GM23338 (cell line): ENCODE measurements around the gene PARD3. TPM values are rescaled to one million over a fixed set of nuclear protein-coding genes. Genes with fewer than 3 reads are reported as not detected.

Experiments
- ATAC-seq: fragments of 200-7000 bp; cut with Tn5 transposase; 3 replicates; pipeline ENCODE4 v1.9.1; 2020
- DNase-seq: peaks from one replicate; pipeline ENCODE4 v3.0.0-alpha.2; 2015; ENCODE audit warnings: low spot score
- H2AFZ ChIP-seq: fragments of 200-600 bp; sonication (generic); 2 replicates; pipeline ENCODE4 v1.8.0; 2016; ENCODE audit warnings: antibody characterized with exemption, mild to moderate bottlenecking, moderate library complexity
- H3F3A ChIP-seq: fragments of 200-600 bp; sonication (generic); replicated peaks from 2 replicates; pipeline ENCODE4 v1.8.0; 2017; ENCODE audit warnings: antibody characterized with exemption, mixed run types, low read depth
- H3K27ac ChIP-seq: fragments of 200-600 bp; sonication (generic); 2 replicates; pipeline ENCODE4 v1.6.1; 2016; ENCODE audit warnings: low read depth
- H3K27me3 ChIP-seq: fragments of 200-600 bp; sonication (generic); 2 replicates; pipeline ENCODE4 v1.8.0; 2016; ENCODE audit warnings: mild to moderate bottlenecking, mixed run types, moderate library complexity; ENCODE audit not compliant: insufficient read depth
- H3K36me3 ChIP-seq: fragments of 200-600 bp; sonication (generic); 2 replicates; pipeline ENCODE4 v1.8.0; 2016; ENCODE audit warnings: mild to moderate bottlenecking; ENCODE audit not compliant: insufficient read depth
- H3K4me1 ChIP-seq: fragments of 200-600 bp; sonication (generic); 2 replicates; pipeline ENCODE4 v1.8.0; 2016; ENCODE audit warnings: mild to moderate bottlenecking, moderate library complexity; ENCODE audit not compliant: insufficient read depth
- H3K4me2 ChIP-seq: fragments of 200-600 bp; sonication (generic); 2 replicates; pipeline ENCODE4 v1.7.1; 2017; ENCODE audit warnings: mixed run types
- H3K4me3 ChIP-seq: fragments of 200-600 bp; sonication (generic); 2 replicates; pipeline ENCODE4 v1.6.1; 2016; ENCODE audit warnings: mixed run types
- H3K79me2 ChIP-seq: fragments of 200-600 bp; sonication (generic); replicated peaks from 2 replicates; pipeline ENCODE4 v1.8.0; 2017; ENCODE audit warnings: mild to moderate bottlenecking; ENCODE audit not compliant: insufficient read depth
- H3K9me2 ChIP-seq: fragments of 200-600 bp; sonication (generic); 2 replicates; pipeline ENCODE4 v1.8.0; 2017; ENCODE audit not compliant: insufficient read depth
- H4K20me1 ChIP-seq: fragments of 200-600 bp; sonication (generic); replicated peaks from 2 replicates; pipeline ENCODE4 v1.8.0; 2017; ENCODE audit warnings: mild to moderate bottlenecking; ENCODE audit not compliant: insufficient read depth
- H3K27ac Mint-ChIP-seq: 2 replicates; pipeline ENCODE4 v1.8.0; 2020; ENCODE audit warnings: inconsistent platforms, mild to moderate bottlenecking, moderate library complexity, mixed read lengths
- H3K27me3 Mint-ChIP-seq: 3 replicates; pipeline ENCODE4 v1.8.0; 2022; ENCODE audit warnings: low read depth, mild to moderate bottlenecking, moderate library complexity, mixed read lengths, inconsistent platforms; ENCODE audit not compliant: insufficient read depth, poor library complexity
- H3K36me3 Mint-ChIP-seq: 3 replicates; pipeline ENCODE4 v1.8.0; 2021; ENCODE audit warnings: low read depth, mild to moderate bottlenecking, inconsistent platforms, moderate library complexity, mixed read lengths
- H3K4me1 Mint-ChIP-seq: 3 replicates; pipeline ENCODE4 v1.8.0; 2020; ENCODE audit warnings: mild to moderate bottlenecking, inconsistent platforms, mixed read lengths
- H3K4me3 Mint-ChIP-seq: 3 replicates; pipeline ENCODE4 v1.8.0; 2021; ENCODE audit warnings: moderate library complexity, mild to moderate bottlenecking, inconsistent platforms, mixed read lengths
- H3K9me3 Mint-ChIP-seq: 3 replicates; pipeline ENCODE4 v1.8.0; 2020; ENCODE audit warnings: moderate library complexity, mild to moderate bottlenecking, inconsistent platforms, mixed read lengths
- CREB1 ChIP-seq: fragments of 250-450 bp; sonication (Bioruptor Pico); IDR thresholded peaks from 2 replicates; pipeline ENCODE4 v1.5.0; 2020; ENCODE audit warnings: low read depth, mild to moderate bottlenecking, moderate library complexity
- JUNB ChIP-seq: IDR thresholded peaks from one replicate; pipeline ENCODE4 v1.6.1; 2016; ENCODE audit warnings: antibody characterized with exemption; ENCODE audit not compliant: unreplicated experiment
- NANOG ChIP-seq: IDR thresholded peaks from 2 replicates; pipeline ENCODE4 v1.6.1; 2016; ENCODE audit warnings: antibody characterized with exemption, borderline replicate concordance
- ZNF114 ChIP-seq: fragments of 250-450 bp; sonication (Bioruptor Pico); IDR thresholded peaks from 2 replicates; pipeline ENCODE4 v1.5.0; 2020; ENCODE audit warnings: mild to moderate bottlenecking, moderate library complexity
- ZNF462 ChIP-seq: fragments of 250-450 bp; sonication (Bioruptor Pico); IDR thresholded peaks from 2 replicates; pipeline ENCODE4 v1.5.0; 2020; ENCODE audit warnings: mild to moderate bottlenecking, moderate library complexity
- polyA plus RNA-seq: library from polyadenylated mRNA; unstranded; fragments of >200 nt; fragmentation: Nextera tagmentation; extraction: Ambion mirVana; gene quantifications from 2 replicates; pipeline ENCODE4 v1.2.1, GENCODE V29; 2016
- total RNA-seq: library from RNA; depleted of rRNA; stranded (reverse); fragments of >200 nt; shearing (Covaris generic); gene quantifications from 2 replicates; pipeline ENCODE4 v1.2.3, GENCODE V29; 2014
- TF ChIP-seq, protein P1 (sequence below), 2 experiments: fragments of 200-600 bp in 1 of 2; sonication (generic) in 1 of 2; conservative IDR thresholded peaks; 2 replicates each; pipeline versions ENCODE4 v1.5.1 to v1.6.1; 2016 to 2017; ENCODE audit warnings: antibody characterized with exemption in 2 of 2, low read depth in 2 of 2, mild to moderate bottlenecking in 2 of 2, moderate library complexity in 1 of 2
- TF ChIP-seq, protein P2 (sequence below): IDR thresholded peaks from 2 replicates; pipeline ENCODE4 v1.6.1; 2016; ENCODE audit warnings: antibody characterized with exemption

PARD3 gene
- total and polyA plus RNA-seq, 2 experiments from 2014 or later = 30.2 to 51.4 TPM

DNA sequence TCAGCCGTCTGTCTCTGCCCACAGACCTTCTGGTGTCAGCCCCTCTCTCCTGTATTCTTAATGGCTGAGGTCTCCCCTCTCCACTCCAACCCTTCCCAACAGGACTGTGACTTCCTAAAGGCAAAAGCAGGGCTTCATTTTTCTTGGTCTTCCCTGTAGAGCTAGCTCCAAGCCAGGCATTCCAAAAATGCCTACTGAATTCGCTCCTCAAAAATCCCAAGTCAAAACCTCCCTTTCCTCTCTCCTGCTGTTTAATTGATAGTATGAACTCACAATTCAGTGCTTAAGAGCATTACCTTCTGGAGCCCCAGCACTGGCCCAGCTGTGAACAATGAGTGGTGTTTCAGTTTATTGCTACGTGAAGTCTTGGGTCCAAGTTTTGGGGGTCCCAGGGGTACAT, 628.4 kb downstream of the PARD3 start:
- Mint-ChIP-seq H3K27ac (peak overlapping the region; percentile 75), H3K4me3 (peak overlapping the region; percentile 21; the same call in 1 of the 3 replicates), H3K4me1 (peaks cover 79% of the 10 kb centered on the region), H3K9me3 (no peaks in the 10 kb centered on the region), H3K27me3 (peaks cover 10% of the 10 kb centered on the region), H3K36me3 (no peaks in the 10 kb centered on the region)
- no peaks in the 10 kb centered on the region for H3K27me3 ChIP-seq
- TF ChIP-seq ZNF114 (CRISPR knock-in tag) (0 out of 2 replicates have a peak, but pooled peaks have one; percentile 13), ZNF462 (CRISPR knock-in tag) (peak; percentile 72; the same call in 1 of the 2 replicates), NANOG (no peak)
- H3K36me3 ChIP-seq = no peaks in the 10 kb centered on the region
- H3K27ac ChIP-seq = peak overlapping the region; percentile 53; the same call in 1 of the 2 replicates
- H3K79me2 ChIP-seq = no peaks in the 10 kb centered on the region
- no peak overlapping the region for H3K4me3 ChIP-seq
- H4K20me1 ChIP-seq = no peaks in the 10 kb centered on the region
- peak; percentile 76 for DNase-seq
- H3K4me2 ChIP-seq = peak overlapping the region; percentile 55
- no peak overlapping the region for H2AFZ ChIP-seq
- ATAC-seq = peak; percentile 11
- H3K4me1 ChIP-seq = peaks cover 73% of the 10 kb centered on the region
- H3K9me2 ChIP-seq = no peaks in the 10 kb centered on the region
- 0 out of 2 replicates have a peak, but pooled peaks cover 7% of the 10 kb centered on the region for H3F3A ChIP-seq

GRCh38 chr10:34185998-34186397, 629.1 kb downstream of the PARD3 start:
- H3K4me2 ChIP-seq = peak overlapping the region; percentile 55
- H3K9me2 ChIP-seq = no peaks in the 10 kb centered on the region
- H3K36me3 Mint-ChIP-seq = no peaks in the 10 kb centered on the region
- peaks cover 76% of the 10 kb centered on the region for H3K4me1 Mint-ChIP-seq
- 0 out of 2 replicates have a peak overlapping the region, but pooled peaks have one; percentile 28 for H3K27ac ChIP-seq
- peaks cover 78% of the 10 kb centered on the region for H3K4me1 ChIP-seq
- no peaks in the 10 kb centered on the region for H3K79me2 ChIP-seq
- no peak overlapping the region for H3K27ac Mint-ChIP-seq
- H4K20me1 ChIP-seq = no peaks in the 10 kb centered on the region
- 0 out of 2 replicates have a peak, but pooled peaks cover 7% of the 10 kb centered on the region for H3F3A ChIP-seq
- H3K36me3 ChIP-seq = no peaks in the 10 kb centered on the region
- no peaks in the 10 kb centered on the region for H3K27me3 ChIP-seq
- H3K4me3 ChIP-seq = no peak overlapping the region
- DNase-seq (peak; percentile 30), ATAC-seq (no peak; the same call in 2 of the 3 replicates)
- peaks cover 8% of the 10 kb centered on the region for H3K27me3 Mint-ChIP-seq
- no peaks in the 10 kb centered on the region for H3K9me3 Mint-ChIP-seq
- H3K4me3 Mint-ChIP-seq = peak overlapping the region; percentile 39; the same call in 1 of the 3 replicates
- no peak overlapping the region for H2AFZ ChIP-seq
- TF ChIP-seq JUNB (no peak), CREB1 (no peak), ZNF114 (CRISPR knock-in tag) (no peak)
- TF ChIP-seq, protein P1, sequence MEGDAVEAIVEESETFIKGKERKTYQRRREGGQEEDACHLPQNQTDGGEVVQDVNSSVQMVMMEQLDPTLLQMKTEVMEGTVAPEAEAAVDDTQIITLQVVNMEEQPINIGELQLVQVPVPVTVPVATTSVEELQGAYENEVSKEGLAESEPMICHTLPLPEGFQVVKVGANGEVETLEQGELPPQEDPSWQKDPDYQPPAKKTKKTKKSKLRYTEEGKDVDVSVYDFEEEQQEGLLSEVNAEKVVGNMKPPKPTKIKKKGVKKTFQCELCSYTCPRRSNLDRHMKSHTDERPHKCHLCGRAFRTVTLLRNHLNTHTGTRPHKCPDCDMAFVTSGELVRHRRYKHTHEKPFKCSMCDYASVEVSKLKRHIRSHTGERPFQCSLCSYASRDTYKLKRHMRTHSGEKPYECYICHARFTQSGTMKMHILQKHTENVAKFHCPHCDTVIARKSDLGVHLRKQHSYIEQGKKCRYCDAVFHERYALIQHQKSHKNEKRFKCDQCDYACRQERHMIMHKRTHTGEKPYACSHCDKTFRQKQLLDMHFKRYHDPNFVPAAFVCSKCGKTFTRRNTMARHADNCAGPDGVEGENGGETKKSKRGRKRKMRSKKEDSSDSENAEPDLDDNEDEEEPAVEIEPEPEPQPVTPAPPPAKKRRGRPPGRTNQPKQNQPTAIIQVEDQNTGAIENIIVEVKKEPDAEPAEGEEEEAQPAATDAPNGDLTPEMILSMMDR (conservative IDR thresholded peaks at IDR 0.05; ENCODE audit: low read depth in 2 of 2) = no peak
- TF ChIP-seq, protein P2, sequence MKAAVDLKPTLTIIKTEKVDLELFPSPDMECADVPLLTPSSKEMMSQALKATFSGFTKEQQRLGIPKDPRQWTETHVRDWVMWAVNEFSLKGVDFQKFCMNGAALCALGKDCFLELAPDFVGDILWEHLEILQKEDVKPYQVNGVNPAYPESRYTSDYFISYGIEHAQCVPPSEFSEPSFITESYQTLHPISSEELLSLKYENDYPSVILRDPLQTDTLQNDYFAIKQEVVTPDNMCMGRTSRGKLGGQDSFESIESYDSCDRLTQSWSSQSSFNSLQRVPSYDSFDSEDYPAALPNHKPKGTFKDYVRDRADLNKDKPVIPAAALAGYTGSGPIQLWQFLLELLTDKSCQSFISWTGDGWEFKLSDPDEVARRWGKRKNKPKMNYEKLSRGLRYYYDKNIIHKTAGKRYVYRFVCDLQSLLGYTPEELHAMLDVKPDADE = no peak
